Measurements from ENCODE around the gene BRD2.

Gene BRD2

DNA sequence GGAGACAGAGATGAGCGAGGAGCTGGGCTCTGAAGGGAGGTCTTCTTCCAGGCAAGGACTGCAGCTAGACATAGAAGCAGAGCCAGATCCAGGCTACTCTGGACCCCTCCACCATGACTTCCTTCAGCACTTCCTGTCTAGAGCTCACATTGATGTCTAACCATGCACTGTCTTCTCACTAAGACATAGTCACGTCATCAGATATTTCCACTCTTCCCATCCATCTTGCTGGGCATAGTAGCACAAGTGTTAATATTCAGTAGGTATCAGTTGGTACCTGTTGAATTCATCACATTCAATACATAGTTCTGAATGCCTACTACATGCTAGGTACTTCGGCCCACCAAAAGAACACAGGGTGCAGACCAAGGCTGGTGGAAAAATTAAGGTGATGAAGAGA, 18.4 kb upstream of the BRD2 start:
- DNase-seq, result no peak

DNA sequence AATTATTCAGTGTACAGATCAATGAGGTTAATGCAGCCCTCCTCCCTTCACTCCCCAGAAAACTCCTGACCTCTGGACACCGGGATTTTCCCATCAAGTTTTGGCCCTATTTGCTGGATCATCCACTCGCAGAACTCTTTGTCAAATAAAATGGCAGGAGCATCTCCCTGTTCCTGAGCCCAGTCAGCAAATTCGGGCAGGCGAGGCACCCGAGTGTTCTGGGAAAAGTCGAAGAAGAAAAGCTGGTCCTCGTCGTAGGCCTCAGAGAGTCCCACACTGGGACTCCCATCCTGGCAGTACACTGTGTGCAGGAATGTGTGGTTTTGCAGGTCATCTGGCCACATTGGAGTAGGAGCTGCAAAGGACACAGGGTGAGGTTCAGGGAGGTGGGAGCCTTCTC, 17.9 kb upstream of the BRD2 start:
- no peak for DNase-seq

DNA sequence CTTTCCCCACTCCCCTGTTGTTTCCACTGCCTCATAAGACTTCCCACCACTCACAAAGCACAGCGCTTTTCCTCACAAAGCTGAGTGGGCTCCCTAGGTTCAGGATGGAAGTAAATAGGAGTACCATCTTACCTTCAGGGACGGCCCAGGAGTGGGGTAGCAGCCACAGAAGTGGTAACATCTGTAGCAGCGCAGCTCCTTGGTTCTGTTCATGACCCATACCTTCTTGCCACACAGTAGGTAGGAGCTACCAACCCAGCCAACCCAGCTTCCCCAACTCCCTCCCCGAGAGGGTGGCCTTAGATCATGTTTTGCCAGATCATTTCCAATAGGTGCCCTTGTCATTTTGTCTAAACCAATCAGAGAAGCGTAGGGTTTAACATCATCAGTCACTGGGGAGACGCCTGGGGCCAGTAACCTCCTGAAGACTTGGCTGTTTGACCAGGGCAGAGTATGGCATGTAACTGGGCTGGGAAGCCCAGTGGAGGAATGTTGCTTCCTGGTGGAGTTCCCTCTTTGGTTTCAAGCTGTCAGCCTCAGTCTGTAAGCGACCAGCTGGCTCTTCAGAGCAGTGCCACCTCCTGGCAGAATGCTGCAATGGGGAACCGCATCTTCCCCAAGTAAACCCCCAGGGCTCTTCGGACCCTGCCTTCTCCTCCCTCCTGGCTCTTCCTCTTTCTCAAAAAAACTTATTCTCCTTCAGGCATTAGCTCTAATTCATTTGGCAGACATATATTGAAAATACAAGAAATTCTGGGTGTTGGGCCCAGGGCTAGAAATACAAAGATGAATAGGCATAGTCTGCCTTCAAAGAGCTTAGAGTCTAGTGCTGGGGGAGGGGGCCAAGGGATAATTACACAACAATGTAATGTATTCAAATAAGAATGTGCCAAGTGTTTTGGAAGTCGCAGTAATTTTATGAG, 15.3 kb upstream of the BRD2 start, which contains the start of gene HLA-DMA:
Gene HLA-DMA (minus strand): TSS at position 281 of the 923 bp plus-strand sequence. CDS start 61 bp downstream, at position 220.
- peak; percentile 93 for DNase-seq

DNA sequence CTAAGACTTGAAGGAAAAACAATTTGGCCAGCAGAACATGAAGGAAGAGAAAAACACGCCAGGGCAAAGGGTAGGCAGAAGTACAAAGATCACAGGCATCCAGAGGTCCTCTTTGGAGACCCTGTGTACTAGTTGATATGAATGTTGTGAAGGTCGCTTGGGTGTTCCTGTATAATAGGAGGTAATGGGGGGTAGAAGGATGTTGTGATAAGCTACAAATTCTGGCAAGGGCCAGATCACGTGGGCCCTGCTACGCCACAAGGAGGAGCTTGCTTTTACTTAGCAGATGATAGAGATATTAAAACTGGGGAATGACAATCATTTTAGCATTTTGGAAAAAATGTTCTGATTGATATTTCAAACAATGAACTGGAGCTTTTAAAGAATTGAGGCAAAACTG, 14.6 kb upstream of the BRD2 start:
- DNase-seq, result no peak

DNA sequence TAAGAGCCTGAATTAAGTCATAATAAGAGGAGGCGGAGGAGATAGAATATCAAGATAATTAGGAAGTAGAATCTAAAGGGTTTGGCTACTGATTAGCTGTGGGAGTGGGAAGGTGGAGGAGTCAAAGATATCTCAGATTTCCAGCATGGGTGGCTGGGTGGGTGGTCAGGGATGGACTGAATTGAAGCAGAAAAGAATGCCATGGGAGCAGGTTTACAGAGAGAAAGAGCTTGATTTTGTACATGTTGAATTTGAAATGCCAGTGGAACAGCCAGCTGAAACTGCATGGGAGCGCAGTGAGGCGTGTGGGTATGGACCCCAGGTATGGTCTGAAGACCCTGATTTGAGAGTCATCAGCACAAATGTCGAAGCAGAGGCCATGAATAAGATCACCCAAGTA, 14.1 kb upstream of the BRD2 start:
- no peak for DNase-seq

DNA sequence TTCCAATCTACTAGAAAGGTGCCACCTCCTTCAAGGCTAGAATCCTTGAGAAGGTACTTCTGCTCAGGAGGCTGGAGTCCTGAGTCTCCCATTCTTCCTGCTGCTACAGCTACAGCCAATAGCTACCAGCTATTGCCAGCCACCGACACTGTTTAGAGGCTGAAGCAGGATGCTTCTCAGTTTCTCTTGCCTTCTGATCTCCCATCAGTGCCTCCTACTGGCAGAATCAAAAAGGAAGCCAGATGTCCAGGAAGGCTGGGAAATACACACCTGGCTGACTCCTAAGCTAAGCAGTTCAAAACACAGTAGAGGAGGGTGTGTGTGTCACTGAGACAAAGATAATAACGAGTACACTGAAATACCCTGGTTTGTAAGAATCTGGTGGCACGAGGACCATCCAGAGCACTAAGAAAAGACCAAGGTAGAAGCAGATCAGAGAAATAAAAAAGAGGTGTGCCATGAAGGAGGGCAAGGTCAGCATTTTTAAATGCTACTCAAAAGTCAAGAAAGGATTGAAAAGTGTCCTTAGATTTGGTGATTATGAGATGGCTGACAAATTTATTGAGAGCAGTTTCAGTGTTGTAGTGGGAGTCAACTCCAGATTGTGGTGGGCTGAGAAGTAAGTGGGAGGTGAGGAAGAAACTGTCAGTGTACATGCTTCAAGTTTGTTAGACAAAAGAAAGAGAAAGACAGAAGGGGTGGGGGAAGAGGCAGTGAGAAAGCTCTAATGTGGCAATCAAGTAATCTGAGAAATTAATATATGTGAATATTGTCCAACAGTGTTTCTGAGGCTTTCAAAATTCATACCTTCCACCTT, 13.2 kb upstream of the BRD2 start:
- peak; percentile 13 for DNase-seq

DNA sequence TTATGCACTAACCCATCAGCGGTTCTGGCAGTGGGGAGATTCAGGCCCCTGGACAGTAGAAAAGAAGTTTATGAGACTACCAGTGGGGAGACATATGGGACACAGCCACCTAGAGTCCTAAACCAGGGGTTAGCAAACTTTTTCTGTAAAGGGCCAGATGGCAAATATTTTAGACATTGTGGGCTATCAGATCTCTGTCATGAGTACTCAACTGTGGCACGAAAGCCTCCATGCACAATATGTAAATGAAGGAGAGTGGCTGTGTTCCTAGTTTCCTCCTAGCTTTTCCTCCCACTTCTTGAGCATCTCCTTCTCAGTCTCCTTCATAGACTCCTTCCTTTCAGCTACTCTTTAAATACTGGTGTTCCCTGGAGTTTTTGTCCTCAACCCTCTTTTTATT, 12.2 kb upstream of the BRD2 start:
- DNase-seq, result no peak

DNA sequence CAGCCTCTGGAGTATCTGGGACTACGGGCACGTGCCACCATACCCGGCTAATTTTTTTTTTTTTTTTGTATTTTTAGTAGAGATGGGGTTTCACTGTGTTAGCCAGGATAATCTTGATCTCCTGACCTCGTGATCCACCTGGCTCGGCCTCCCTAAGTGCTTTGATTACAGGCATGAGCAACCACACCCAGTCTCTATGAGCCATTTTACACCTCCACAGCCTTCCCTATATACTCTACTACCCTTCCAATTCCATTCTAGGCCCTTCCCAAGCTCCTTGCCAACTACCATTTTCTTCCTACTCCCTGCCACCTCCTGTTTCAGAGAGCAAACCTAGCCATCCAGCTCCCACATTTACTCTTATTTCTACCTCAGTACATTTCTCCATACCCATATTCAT, 7.8 kb upstream of the BRD2 start:
- no peak for DNase-seq

DNA sequence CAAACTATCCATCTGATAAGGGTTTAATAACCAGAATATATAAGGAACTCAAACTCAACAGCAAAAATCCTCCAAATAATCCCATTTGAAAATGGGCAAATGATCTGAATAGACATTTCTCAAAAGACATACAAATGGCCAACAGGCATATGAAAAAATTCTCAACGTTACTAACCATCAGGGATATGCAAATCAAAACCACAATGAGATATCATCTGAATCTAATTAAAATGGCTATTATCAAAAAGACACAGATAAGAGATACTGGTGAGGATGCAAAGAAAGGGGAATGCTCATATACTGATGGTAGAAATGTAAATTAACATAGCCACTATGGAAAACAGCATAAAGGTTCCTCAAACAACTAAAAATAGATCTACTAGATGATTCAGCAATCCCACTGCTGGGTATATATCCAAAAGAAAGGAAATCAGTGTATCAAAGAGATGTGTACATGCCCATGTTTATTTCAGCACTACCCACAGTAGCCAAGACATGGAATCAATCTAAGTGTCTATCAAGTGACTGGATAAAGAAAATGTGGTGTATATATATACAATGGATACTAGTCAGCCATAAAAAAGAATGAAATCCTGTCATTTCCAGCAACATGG, 6.1 kb upstream of the BRD2 start:
- peak; percentile 98 for DNase-seq

DNA sequence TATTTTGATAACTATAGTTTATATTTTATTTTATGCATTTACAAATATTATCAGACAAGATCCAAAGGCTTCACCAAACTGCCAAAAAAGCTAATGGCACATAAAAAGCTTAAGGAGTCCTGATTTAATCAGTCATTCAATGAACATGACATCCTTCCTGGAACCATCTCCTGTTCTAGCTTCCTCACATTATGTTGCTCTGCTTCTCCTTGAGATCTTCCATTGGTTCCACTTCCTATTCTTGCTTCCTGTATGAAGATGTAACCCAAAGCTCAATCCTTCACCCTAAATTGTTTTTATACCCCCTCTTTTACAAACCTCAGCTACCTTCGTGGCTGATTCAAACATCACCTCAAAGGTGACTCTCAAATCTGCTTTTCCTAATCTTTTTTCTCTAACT, 4.5 kb upstream of the BRD2 start:
- no peak for DNase-seq

DNA sequence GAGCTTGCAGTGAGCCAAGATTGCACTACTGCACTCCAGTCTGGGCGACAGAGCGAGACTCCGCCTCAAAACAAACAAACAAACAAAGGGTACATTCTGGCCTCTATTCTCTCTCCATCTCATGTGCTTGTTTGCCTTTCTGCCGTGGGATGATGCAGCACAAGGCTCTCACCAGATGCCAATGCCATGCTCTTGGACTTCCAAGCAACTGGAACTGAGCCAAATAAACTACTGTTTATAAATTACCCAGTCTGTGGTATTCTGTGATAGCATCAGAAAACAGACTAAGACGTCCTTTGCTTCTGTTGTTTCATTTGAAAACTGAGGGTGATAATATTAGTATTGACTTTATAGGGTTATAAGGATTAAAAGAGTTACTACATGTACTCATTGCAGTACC, 3.6 kb upstream of the BRD2 start:
- DNase-seq, result no peak

DNA sequence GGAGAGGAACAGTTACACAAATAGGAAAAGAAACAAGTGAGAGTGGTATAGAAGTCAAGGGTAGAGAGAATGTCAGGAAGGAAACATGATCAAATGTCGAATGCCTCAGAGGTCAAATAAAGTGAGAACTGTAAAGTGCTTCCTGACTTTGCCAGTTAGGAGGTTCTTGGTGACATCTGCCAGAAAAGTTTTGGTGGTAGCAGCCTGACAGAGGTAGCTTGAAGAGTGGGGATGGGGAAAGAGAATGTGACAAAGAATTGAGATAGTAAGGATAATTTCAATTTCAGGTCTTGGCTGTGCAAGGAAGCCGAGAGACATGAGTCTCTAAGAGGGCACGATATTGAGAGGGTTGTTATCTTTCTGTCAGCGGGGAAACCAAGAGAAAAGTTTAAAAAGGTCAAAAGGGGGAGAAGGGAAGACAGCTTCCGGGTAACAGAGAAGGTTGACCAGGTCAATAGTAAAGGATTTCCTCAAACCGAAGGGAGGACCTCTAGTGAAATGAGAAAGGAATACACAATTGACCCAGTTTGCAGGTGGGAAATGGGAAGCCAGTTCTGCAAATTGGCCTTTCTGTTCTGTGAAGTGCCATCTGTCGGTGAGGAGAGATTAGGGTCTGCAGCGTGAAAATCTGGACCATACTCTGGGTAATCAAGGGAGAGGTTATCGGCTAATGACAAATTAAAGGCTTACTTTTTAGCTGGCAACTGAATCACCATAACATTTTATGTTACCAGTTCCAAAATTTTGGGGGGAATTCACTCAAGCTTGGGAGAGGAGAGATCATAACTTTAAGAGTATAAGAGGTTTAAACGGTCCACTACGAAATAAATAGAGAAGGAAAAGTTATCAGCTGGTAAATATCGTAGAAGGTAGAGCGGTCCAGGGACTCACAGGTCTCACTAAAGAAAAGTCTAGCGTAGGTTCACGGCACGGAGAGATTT, 973 bp upstream of the BRD2 start:
- peak; percentile 74 for DNase-seq

DNA sequence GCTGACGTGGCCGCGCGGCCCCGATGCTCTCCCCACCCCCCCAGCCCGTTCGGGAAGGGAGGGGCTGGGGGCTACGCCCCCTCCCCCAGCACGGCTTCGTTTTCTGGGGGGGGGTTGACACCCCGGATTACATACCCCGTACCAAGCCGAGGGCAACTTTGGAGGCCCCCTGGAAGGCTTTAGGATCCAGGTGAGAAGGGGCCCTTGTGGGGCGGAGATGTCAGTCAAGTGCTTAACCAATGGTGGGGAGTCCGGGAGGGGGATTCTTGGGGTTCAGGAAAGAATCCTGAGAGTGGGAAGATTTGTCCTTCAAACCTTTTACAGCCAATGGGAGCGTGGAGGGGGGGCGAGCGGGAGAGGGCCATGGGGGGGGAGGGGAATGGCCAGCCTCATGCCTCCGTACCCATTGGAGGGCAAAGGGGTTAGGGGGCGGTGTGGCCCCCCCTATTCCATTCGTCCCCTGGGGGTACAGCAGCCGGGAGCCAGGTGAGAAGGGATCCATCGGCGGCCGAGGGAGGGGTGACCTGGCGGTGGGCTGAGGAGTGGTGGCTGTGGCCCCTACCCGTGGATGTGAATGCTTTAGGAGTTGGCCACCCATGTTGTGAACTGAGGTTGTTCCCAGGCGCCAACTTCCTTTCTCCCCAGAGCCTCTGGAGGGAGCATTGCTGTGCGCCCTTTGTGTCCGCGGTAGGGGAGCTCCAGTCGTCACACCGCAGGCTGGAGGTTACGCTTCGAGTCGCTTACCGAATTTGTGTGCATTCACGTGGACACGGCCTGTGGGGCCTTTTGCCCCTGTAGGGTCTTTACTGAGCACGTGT, 682 bp downstream of the BRD2 start:
- DNase-seq, result no peak

DNA sequence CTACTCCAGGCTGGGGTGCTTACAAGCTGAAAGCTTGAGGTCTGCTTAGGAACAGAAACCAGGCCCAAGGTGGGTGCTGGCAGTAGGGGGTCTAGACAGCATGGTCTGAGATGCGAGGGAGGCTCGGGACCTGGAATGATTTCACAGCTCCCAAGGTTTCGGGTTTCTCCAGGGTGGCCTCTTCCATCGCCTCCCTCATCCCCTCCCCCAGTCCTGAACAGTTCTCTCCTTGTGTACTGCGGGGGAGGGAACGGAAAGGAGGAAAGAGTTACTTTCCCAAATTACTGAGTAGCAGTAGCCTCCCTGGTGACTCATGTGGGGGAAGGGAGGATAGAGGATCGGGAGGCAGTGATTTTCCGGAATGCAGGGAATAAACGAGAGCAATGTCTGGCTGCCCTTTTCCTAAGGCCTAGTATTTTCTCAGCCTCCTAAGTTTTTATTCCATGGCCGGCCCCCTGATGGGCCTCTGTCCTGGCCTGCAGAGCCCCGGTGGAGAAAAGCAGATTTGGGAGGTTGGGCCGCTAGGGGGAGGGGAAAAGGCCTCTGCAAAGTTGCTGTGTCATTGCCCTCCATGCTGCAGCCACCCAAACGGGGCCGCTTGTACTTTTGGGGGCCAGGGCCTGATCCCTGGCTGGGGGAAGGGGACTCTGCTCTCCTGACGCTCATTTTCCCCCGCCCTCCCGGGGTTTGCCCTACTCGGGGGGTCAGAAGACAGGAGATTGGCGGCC, 1.5 kb downstream of the BRD2 start:
- peak; percentile 61 for DNase-seq

DNA sequence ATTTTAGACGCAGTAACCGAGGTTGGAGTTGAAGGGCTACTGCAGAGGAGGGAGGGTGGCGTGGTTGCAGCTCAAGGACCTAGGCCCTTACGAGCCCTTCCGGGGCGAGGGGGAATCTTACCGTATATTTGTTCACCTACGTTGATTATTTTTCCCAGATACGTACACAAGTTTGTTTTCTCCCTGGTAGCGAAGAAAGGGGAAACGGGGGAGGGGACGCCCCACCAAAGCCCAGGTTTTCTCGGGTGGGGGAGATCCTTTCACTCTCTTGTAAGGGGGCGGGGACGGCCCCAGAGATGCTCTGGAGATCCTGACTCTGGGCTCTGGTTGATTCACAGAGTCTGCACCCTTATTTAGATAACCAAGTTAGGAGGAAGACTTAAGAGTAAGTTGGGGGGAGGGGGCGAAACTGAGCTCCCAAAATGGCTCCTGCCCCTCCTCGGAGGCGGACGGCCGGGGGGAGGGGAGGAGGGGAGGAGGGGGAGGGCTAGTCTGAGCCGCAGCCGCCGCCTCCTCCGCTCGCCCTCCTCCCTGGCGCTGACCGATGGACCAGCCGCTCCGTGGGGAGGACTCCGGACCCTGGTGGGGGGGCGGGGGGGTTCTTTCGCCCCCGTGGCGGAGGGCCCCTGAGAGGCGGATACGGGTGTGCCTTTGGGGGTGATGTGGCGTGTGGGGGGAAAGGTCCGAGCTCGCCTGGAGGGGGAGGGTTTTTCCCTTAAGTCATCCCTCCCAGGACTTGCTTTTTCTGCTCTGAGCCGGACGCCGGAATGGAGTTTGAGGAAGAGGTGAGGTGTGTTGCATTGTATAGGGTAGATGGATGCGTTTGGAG, 2.2 kb downstream of the BRD2 start:
- peak; percentile 39 for DNase-seq

DNA sequence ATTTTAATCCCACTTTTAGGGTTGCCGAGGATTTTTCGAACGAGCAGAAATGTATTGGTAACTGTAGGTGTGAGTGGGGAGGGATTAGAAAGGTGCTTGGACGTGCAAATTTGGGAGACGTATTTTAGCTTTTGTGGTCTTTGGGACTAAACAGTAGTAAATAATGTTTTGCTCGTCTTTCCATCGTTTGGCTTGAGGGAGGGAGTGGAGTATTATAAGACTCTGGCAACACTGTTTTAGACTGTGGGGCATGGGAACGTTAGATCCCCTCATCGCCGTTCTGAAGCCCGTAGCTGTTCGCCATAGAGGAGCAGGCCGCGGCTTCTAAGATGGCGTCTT, 2.8 kb downstream of the BRD2 start:
- no peak for DNase-seq

DNA sequence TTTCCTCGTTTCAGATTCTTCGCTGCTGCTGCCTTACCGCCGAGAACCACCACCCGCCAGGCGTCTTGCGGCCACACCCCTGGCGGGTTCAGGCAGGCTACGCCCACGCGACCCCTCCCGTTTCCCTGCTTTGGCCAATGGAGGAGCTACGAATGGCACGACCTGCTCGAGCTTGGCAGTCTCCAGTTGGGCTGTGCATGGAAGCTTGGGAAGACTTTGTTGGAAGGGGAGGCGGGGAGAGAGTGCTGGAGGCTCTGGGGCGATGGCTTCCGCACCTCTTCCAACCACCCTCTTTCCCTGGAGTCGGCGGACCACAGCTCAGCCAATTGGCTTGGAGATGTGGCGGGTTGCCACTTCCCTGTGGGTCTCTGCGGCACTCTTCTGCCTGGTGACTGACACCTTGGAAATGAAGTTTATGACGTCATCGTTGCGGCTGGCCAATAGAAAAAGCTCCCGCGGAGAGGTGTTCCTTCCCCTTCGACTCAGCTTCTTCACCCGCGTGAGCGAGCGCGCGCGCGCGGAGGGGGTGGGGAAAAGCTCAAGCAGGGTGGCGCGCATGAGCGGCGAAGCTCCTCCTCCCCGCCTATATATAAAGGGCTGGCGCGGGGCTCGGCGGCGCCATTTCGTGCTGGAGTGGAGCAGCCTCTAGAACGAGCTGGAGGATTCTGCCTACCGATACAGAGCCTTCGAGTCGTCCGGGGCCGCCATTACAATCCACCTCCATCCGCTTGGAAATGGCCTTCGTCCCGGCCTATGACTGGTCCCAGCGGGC, 3.4 kb downstream of the BRD2 start:
- peak; percentile 100 for DNase-seq

DNA sequence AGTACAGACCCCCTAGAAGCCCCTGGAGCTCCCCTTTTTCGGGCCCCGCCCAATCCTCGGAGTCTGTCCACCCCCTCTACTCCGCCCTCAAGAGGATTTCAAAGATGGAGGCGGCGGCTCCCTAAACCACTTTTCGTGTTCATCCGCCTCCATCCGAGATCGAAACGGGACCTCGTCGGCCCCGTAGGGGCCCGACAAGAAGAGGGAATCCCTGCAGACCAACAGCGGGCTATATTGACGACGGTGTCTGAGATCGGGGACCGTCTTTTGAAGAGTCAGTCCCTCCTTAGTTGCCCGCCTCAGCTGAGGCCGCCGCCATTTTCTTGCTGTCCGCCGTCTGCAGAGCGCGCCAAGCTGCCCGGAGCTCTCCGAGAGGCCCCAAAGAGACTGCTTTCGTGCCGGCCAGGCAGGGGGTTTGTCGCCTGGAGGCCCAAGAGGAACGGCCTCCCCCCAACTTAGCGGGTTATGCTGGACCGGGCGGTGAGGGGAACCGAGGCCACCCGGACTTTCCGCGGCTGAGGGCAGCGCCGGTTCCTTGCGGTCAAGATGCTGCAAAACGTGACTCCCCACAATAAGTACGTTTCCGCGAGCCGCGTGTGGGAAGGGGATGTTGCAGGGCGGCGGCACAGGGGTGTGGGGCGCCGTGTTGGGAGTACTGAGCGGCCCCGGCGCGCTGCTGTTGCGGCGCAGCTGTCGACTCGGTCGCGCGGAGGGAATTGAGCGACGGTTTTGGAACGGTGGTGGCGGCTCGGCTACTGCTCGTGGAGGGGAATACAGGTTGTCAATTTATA, 4.2 kb downstream of the BRD2 start:
- no peak for DNase-seq
